Smooth muscle cell (in vitro differentiated cells): Measurements from ENCODE around the gene SLC22A9. TPM values are rescaled to one million over a fixed set of nuclear protein-coding genes. Genes with fewer than 3 reads are reported as not detected.

Experiments used
- DNase-seq: peaks from one replicate; lab custom pipeline; 2025; ENCODE audit not compliant: unreplicated experiment; lab: John Stamatoyannopoulos, UW
- H2AFZ ChIP-seq: fragments of 200-600 bp; sonication (generic); 2 replicates; pipeline ENCODE4 v1.6.0; 2016; ENCODE audit warnings: antibody characterized with exemption, low read depth, mild to moderate bottlenecking
- H3F3A ChIP-seq: fragments of 200-600 bp; sonication (generic); 2 replicates; pipeline ENCODE4 v1.6.0; 2017; ENCODE audit warnings: antibody characterized with exemption, low read depth
- H3K27ac ChIP-seq: fragments of 200-600 bp; sonication (generic); 2 replicates; pipeline ENCODE4 v1.5.1; 2016; ENCODE audit warnings: low read depth, mild to moderate bottlenecking
- H3K27me3 ChIP-seq: fragments of 200-600 bp; sonication (generic); 2 replicates; pipeline ENCODE4 v1.6.1; 2016; ENCODE audit warnings: low read depth, mild to moderate bottlenecking
- H3K36me3 ChIP-seq: fragments of 200-600 bp; sonication (generic); 2 replicates; pipeline ENCODE4 v1.5.1; 2016; ENCODE audit warnings: low read depth
- H3K4me1 ChIP-seq: fragments of 200-600 bp; sonication (generic); 2 replicates; pipeline ENCODE4 v1.5.1; 2016; ENCODE audit warnings: low read depth
- H3K4me2 ChIP-seq: fragments of 200-600 bp; sonication (generic); 2 replicates; pipeline ENCODE4 v1.6.0; 2016; ENCODE audit warnings: mild to moderate bottlenecking
- H3K4me3 ChIP-seq: fragments of 200-600 bp; sonication (generic); 2 replicates; pipeline ENCODE4 v1.5.1; 2016; ENCODE audit warnings: mild to moderate bottlenecking
- H3K79me2 ChIP-seq: fragments of 200-600 bp; sonication (generic); 2 replicates; pipeline ENCODE4 v1.6.0; 2016; ENCODE audit warnings: low read depth, mild to moderate bottlenecking
- H3K9ac ChIP-seq: fragments of 200-600 bp; sonication (generic); 2 replicates; pipeline ENCODE4 v1.6.0; 2016; ENCODE audit warnings: low read depth
- H3K9me3 ChIP-seq: fragments of 200-600 bp; sonication (generic); replicated peaks from 2 replicates; pipeline ENCODE4 v1.5.1; 2016; ENCODE audit warnings: low read depth
- H4K20me1 ChIP-seq: fragments of 200-600 bp; sonication (generic); 2 replicates; pipeline ENCODE4 v1.6.0; 2016; ENCODE audit warnings: low read depth
- CTCF ChIP-seq: fragments of 200-600 bp; sonication (generic); IDR thresholded peaks from 2 replicates; pipeline ENCODE4 v1.5.1; 2017; ENCODE audit warnings: borderline replicate concordance, mild to moderate bottlenecking, antibody characterized with exemption; ENCODE audit not compliant: insufficient read depth, poor library complexity, severe bottlenecking
- WGBS: methylation state at CpG from one replicate; pipeline ENCODE4 v1.1.7; 2016; ENCODE audit warnings: low lambda C conversion rate; 5-methylcytosine and 5-hydroxymethylcytosine counted together
- polyA plus RNA-seq: library from polyadenylated mRNA; unstranded; fragments of >200 nt; fragmentation: Nextera tagmentation; extraction: Ambion mirVana; gene quantifications from 2 replicates; pipeline ENCODE4 v1.2.1, GENCODE V29; 2016
- total RNA-seq: library from RNA; depleted of rRNA; stranded (reverse); fragments of >200 nt; gene quantifications from 2 replicates; pipeline ENCODE4 v1.2.3, GENCODE V29; 2014

The SLC22A9 gene
- total and polyA plus RNA-seq, 2 experiments from 2014 or later: not detected

GRCh38 chr11:63443714-63444113 lies 74.1 kb downstream of the SLC22A9 start:
- Histone ChIP-seq H4K20me1 (no peaks in the 10 kb centered on the region), H3K4me2 (no peak overlapping the region), H3K36me3 (no peaks in the 10 kb centered on the region), H3K79me2 (no peaks in the 10 kb centered on the region), H3K27me3 (no peaks in the 10 kb centered on the region), H3K9ac (no peak overlapping the region), H3K27ac (no peak overlapping the region), H2AFZ (no peak overlapping the region), H3K4me1 (no peaks in the 10 kb centered on the region), H3K4me3 (no peak overlapping the region), H3K9me3 (no peaks in the 10 kb centered on the region), H3F3A (no peaks in the 10 kb centered on the region)
- WGBS: 74% methylated on average over 1 of the region's 1 CpG
- no peak for DNase-seq
- no peak for TF ChIP-seq CTCF

GRCh38 chr11:63444160-63444559 lies 74.6 kb downstream of the SLC22A9 start:
- Histone ChIP-seq H3K9me3 (no peaks in the 10 kb centered on the region), H3K4me2 (no peak overlapping the region), H3K36me3 (no peaks in the 10 kb centered on the region), H4K20me1 (no peaks in the 10 kb centered on the region), H3K27ac (no peak overlapping the region), H3K4me1 (no peaks in the 10 kb centered on the region), H2AFZ (no peak overlapping the region), H3K27me3 (no peaks in the 10 kb centered on the region), H3K4me3 (no peak overlapping the region), H3K79me2 (no peaks in the 10 kb centered on the region), H3F3A (no peaks in the 10 kb centered on the region), H3K9ac (no peak overlapping the region)
- WGBS: 91% methylated on average over 2 of the region's 2 CpGs
- no peak for TF ChIP-seq CTCF
- DNase-seq: no peak

GRCh38 chr11:63445118-63445517 lies 75.5 kb downstream of the SLC22A9 start:
- whole genome bisulfite sequencing: 89% methylated on average over 2 of the region's 2 CpGs
- no peak overlapping the region for H3K27ac ChIP-seq

More at GRCh38 chr11:63445118-63445517, 75.5 kb downstream of the SLC22A9 start:
- H3K79me2 ChIP-seq: no peaks in the 10 kb centered on the region
- no peak overlapping the region for H3K4me2 ChIP-seq
- H3K4me1 ChIP-seq: no peaks in the 10 kb centered on the region
- no peak overlapping the region for H3K4me3 ChIP-seq
- no peaks in the 10 kb centered on the region for H3F3A ChIP-seq
- H2AFZ ChIP-seq: no peak overlapping the region
- H3K9ac ChIP-seq: no peak overlapping the region
- no peaks in the 10 kb centered on the region for H3K36me3 ChIP-seq
- DNase-seq: no peak
- TF ChIP-seq CTCF: no peak
- no peaks in the 10 kb centered on the region for H4K20me1 ChIP-seq
- no peaks in the 10 kb centered on the region for H3K27me3 ChIP-seq
- H3K9me3 ChIP-seq: no peaks in the 10 kb centered on the region
